Hematopoietic multipotent progenitor cell (in vitro differentiated cells): ENCODE data around the gene COL28A1. TPM values are rescaled to one million over a fixed set of nuclear protein-coding genes. Genes with fewer than 3 reads are reported as not detected.
"Not testable (repeated sequence)": the region's sequence is repeated elsewhere in the genome, so short reads cannot be mapped to it uniquely, and the experiment has no call there.

Experiments used
- DNase-seq, 3 donors: peaks; one replicate each; pipeline ENCODE4 v3.0.0-alpha.2; 2011 to 2015; ENCODE audit warnings: low read depth in 2 of 3, low spot score in 2 of 3
- total RNA-seq: library from RNA; depleted of rRNA; stranded (reverse); fragments of >200 nt; gene quantifications from one replicate; pipeline ENCODE4 v1.2.3, GENCODE V29; 2012

COL28A1 gene
- total RNA-seq, 1 donor: under 0.01 TPM

GRCh38 chr7:7421826-7422225 is 113.8 kb downstream of the COL28A1 start:
- DNase-seq: no peak

- DNase-seq: no peak
These were observed 116.7 kb downstream of the COL28A1 start for GRCh38 chr7:7418997-7419396.

- DNase-seq: peak in 1 of 3 donors; percentile 13
These were observed 117.8 kb downstream of the COL28A1 start for GRCh38 chr7:7417851-7418250.

- no peak for DNase-seq
These were observed 118.3 kb downstream of the COL28A1 start for GRCh38 chr7:7417414-7417813.

- peak in 1 of 3 donors; percentile 25 for DNase-seq
These were observed 119.4 kb downstream of the COL28A1 start for GRCh38 chr7:7416031-7416858.

- no peak for DNase-seq
These were observed 120.7 kb downstream of the COL28A1 start for GRCh38 chr7:7414791-7415603.

- DNase-seq: no peak
These were observed 127.5 kb downstream of the COL28A1 start for GRCh38 chr7:7408001-7408770.

GRCh38 chr7:7405461-7405860 is 130.2 kb downstream of the COL28A1 start:
- DNase-seq: no peak

- no peak for DNase-seq
These were observed 136.0 kb downstream of the COL28A1 start for GRCh38 chr7:7399707-7400106.

- DNase-seq: no peak
These were observed 139.9 kb downstream of the COL28A1 start for GRCh38 chr7:7395785-7396184.

GRCh38 chr7:7388164-7388563 is 147.5 kb downstream of the COL28A1 start:
- DNase-seq: not testable (repeated sequence)

GRCh38 chr7:7385421-7385820 is 150.3 kb downstream of the COL28A1 start:
- no peak for DNase-seq

- peak in 1 of 3 donors; percentile 4 for DNase-seq
These were observed 151.4 kb downstream of the COL28A1 start for GRCh38 chr7:7384228-7384627.

- no peak for DNase-seq
These were observed 160.1 kb downstream of the COL28A1 start for GRCh38 chr7:7375538-7375937.

- DNase-seq: no peak
These were observed 165.6 kb downstream of the COL28A1 start for GRCh38 chr7:7370076-7370475.

- DNase-seq: no peak
These were observed 166.5 kb downstream of the COL28A1 start for GRCh38 chr7:7369134-7369533.

GRCh38 chr7:7354674-7355073 is 181.0 kb downstream of the COL28A1 start:
- no peak for DNase-seq

- DNase-seq: no peak
These were observed 182.8 kb downstream of the COL28A1 start for GRCh38 chr7:7352845-7353244.

- DNase-seq: no peak
These were observed 183.8 kb downstream of the COL28A1 start for GRCh38 chr7:7351832-7352231.

GRCh38 chr7:7351156-7351555 is 184.5 kb downstream of the COL28A1 start:
- no peak for DNase-seq

- no peak for DNase-seq
These were observed 186.5 kb downstream of the COL28A1 start for GRCh38 chr7:7349156-7349555.
